ENCODE measurements around the gene ERBIN.

GRCh38 chr5:65906256-65906655, 20.1 kb upstream of the ERBIN start:
- no peak for TF ChIP-seq CTCF (conservative IDR thresholded peaks at IDR 0.05 in 1 of 2, IDR thresholded peaks at IDR 0.05 in 1 of 2; ENCODE audit: low read depth in 1 of 2, low read length in 2 of 2)
- no peak for TF ChIP-seq EZH2 (IDR thresholded peaks at IDR 0.05; ENCODE audit: low read length, missing control alignments)

All from fibroblast of lung (primary cell).